GM20431 (cell line): ENCODE results near the gene FBXO28.

Experiments used
- in situ Hi-C: fragments of 300-500 bp; cut with MseI, MboI; formaldehyde crosslinking; loops from one replicate; pipeline ENCODE4 v1.15.0; 2020; ENCODE audit warnings: low sequenced_read_pairs; ENCODE audit not compliant: unreplicated experiment

The FBXO28 gene

GRCh38 chr1:224095339-224095738 lies 18.6 kb upstream of the FBXO28 start:
- in situ Hi-C loops: no loop called here

DNA sequence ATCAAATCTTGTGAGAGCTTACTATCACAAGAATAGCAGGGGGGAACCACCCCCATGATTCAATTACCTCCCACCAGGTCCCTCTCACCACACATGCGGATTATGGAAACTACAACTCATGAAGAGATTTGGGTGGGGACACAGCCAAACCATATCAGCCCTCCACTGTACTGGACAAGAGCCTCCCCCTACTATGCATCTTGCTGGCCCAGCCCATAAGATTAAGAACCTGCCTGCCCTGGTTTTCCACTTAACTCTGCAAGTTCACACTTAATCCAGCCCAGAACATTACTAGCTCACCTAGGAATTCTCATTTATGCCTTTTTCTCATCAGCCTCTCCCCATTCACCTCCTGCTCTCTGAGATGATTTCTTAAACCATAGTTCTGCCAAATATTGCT lies 18.0 kb upstream of the FBXO28 start:
- in situ Hi-C loops: no loop called here

GRCh38 chr1:224096773-224097172 lies 17.1 kb upstream of the FBXO28 start:
- in situ Hi-C loops: no loop called here

DNA sequence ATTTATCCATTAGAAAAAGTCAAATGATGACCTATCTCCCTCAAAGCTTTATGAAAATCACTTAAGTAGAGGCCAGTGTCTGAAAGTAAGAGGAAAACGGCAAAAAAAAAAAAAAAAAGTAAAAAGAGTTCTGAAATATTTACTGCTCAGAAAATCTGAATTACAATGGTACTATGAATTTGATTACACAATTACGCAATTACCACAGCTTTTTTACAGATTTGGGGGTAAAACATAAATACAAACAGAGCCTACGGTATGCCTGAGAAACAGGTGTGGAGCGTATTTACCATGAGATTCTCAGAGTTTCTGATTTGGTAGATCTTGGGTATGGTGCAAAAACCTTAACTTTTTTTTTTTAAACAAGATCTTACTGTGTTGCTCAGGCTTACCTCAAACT lies 15.9 kb upstream of the FBXO28 start:
- in situ Hi-C loops: no loop called here

DNA sequence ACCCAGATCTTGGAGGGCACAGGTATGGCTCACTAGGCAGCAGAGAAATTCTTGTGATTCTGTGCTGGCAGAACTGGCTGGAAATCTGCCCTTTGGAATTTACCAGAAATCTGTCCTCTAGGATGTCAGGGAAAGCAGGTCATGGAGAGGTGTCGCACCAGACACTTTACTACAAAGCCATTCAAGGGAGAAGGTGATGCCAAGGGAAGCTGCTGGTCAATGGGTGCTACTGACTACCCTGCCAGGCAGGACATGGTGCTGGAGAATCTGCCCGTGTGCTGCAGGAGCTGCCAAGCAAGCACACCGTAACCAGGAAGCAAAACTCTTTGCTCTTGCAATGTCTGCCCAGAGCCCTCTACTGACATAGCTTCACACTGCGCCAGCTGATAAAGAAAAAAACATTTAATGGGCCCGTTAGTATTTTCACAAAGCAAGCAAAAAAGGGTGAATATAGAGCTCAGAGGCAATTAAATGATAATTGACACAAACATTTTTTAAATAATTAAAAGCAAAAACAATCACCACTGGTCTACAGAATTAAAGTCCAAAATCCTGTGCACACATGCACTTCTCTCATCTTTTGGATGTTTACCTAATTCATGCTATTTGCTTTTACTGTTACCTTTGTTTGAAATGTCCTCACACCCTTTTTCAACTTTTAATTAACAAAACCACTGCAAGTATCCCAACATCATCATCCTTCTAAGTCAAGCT lies 7.2 kb upstream of the FBXO28 start:
- in situ Hi-C loops: no loop called here

- in situ Hi-C loops: no loop called here
Observed at GRCh38 chr1:224107282-224107625, 6.7 kb upstream of the FBXO28 start.

GRCh38 chr1:224108991-224109390 lies 4.9 kb upstream of the FBXO28 start:
- in situ Hi-C loops: no loop called here

DNA sequence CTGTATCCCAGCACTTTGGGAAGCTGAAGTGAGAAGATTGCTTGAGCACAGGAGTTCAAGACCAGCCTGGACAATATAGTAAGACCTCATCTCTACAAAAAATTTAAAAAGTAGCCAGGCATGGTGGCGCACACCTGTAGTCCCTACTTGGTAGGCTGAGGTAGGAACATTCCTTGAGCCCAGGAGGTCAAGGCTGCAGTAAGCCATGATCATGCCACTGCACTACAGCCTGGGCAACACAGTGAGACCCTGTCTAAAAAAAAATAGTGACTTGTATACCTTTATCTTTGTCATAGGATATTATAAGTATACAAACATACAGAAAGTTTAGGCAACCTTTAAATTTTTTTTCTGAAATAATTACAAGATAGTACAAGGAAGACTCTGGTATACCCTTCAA lies 3.9 kb upstream of the FBXO28 start:
- in situ Hi-C loops: no loop called here

DNA sequence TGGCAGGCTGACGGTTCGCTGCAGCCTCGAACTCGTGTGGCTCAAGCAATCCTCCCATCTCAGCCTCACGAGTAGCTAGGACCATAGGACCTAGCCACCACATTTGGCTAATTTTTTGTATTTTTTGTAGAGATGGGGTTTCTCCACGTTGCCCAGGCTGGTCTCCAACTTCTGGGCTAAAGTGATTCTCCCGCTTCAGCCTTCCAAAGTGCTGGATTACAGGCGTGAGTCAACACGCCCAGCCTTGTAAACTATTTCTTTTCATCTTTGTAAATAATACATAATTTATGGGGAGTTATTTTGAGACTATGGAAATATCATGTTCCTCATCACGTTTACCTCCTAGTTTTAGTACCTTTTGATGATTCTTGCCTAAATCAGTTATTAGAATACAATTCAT lies 906 bp upstream of the FBXO28 start:
- in situ Hi-C loops: no loop called here

- in situ Hi-C loops: no loop called here
Observed at GRCh38 chr1:224113545-224113917, 380 bp upstream of the FBXO28 start.

DNA sequence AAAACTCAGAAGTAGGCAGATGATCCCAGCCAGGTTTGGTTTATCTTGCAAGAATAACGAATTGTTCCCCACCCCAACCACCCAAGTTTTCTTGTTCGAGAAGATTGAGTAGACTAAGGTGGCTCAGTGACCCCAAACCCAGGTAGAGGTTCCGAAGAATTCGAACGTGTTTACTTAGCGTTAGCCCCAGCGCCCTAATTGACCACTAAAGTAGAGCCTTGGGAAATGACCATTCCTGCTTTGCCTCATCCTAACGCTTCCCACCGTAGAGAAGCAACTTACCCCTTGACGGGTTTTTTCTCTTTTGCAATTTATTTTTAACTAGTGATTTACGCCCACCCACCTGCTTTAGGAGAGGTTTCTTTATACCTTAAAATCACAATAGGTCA lies 870 bp downstream of the FBXO28 start:
- in situ Hi-C loops: no loop called here

DNA sequence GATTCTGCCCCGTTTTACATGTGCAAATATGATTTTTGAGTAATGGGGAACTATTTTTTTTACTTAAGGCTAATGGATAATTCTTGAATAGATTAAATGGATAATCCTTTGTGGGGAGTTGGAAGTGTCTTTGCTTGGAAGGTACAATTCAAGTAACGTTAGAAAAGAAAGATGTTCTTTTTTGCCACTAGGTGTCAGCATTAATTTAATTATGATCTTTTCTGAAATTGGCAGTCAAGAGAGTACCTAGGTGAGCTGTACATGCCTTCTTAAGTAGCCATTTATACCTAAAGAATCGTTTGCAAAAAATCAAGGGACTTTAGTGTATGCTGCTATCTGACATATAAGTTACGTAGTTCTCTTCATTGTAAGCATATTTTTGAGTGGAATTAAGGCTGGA lies 2.2 kb downstream of the FBXO28 start:
- in situ Hi-C loops: no loop called here

GRCh38 chr1:224118688-224119087 lies 4.8 kb downstream of the FBXO28 start:
- in situ Hi-C loops: no loop called here

DNA sequence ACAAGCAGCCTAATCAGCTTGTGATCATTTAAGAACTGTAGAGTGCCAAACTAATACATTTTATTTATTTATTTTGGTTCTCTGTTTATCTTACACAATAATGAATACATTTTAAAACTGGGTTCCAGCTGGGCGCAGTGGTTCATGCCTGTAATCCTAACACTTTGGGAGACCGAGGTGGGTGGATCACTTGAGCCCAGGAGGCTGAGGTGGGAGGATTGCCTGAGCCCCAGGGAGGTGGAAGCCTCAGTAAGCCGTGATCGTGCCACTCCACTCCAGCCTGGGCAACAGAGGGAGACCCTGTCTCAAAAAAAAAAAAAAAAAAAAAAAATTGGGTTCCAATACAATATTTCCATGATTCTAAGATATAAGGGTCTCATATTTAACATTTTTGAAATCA lies 9.2 kb downstream of the FBXO28 start:
- in situ Hi-C loops: no loop called here

- in situ Hi-C loops: no loop called here
Observed at GRCh38 chr1:224124220-224124619, 10.3 kb downstream of the FBXO28 start.

DNA sequence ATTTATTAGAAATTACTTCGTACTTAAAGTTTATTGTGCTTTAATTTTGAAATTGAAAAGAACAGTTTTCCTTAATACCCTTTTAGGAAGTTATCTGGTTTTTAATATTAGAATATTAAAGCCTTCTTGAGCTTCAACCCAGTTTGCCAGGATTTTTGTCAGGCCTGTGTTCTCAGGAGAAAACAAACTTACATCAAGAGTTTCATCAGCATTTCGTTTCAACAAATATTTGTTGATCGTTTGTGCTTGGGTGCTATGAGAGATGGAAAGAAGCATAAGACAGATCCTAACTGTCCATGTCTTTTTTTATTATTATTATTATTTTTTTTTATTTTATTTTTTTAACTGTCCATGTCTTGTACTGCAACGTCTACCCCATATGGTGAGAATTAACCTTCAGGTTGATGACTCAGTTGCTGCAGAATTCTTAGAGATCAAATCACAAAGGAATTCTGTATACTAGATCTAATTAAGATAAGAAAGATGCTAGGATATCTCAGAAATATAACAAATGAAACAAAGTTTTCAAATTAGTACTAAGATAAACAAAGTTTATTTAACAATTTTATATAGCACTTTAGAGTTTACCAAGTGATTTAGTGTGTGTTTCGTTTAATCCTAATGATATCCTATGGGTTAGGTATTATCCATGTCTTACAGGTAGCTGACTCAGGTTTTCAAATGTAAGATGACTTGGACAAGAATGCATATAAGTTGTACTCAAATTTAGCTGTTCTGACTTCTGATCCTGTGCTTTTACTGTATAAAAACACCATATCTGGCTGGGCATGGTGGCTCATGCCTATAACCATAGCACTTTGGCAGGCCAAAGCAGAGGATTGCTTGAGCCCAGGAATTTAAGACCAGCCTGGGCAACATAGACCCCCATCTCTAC lies 14.3 kb downstream of the FBXO28 start:
- in situ Hi-C loops: no loop called here

- in situ Hi-C loops: no loop called here
Observed at GRCh38 chr1:224131253-224131652, 17.3 kb downstream of the FBXO28 start.

DNA sequence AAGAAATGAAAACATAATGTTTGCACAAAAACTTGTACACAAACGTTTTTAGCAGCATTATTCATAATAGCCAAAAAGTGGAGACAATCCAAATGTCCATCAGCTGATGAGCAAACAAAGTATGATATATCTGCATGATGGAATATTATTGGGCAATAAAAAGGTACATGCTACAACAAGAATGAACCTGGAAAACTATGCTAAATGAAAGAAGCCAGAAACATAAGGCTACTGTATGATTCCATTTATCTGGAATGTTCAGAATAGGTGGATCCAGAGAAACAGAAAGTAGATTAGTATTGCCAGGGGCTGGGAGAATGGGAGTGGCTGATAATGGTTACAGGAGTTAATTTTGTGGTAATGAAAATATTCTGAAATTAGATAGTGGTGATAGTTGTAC lies 19.0 kb downstream of the FBXO28 start:
- in situ Hi-C loops: no loop called here

- in situ Hi-C loops: no loop called here
Observed at GRCh38 chr1:224133741-224134299, 19.9 kb downstream of the FBXO28 start.

GRCh38 chr1:224137518-224137917 lies 23.6 kb downstream of the FBXO28 start:
- in situ Hi-C loops: no loop called here

GRCh38 chr1:224138198-224138597 lies 24.3 kb downstream of the FBXO28 start:
- in situ Hi-C loops: no loop called here
